HEK293 (cell line): ENCODE data around the gene CPAMD8.

Source experiments
- CTCF ChIA-PET: fragments of 350-600 bp; formaldehyde crosslinking; extraction: SDS; loops from one replicate; lab custom pipeline; 2021; ENCODE audit warnings: antibody characterized with exemption; lab: Yijun Ruan, JAX
- POLR2A ChIA-PET: fragments of 300-600 bp; formaldehyde crosslinking; extraction: SDS; loops from one replicate; lab custom pipeline; 2020; ENCODE audit warnings: antibody characterized with exemption, inconsistent platforms; lab: Yijun Ruan, JAX
- H3K27ac ChIP-seq: fragments of 200-500 bp; sonication (Bioruptor generic); 2 replicates; pipeline ENCODE4 v1.5.1; 2014; ENCODE audit warnings: low read depth, low read length, control low read depth, inconsistent platforms; ENCODE audit errors: extremely low read depth
- H3K36me3 ChIP-seq, 2 experiments: fragments of 200-500 bp in 1 of 2; sonication (Bioruptor generic) in 1 of 2; 1 replicate in 1 of 2; 2 replicates in 1 of 2; pipeline ENCODE4 v1.5.1; 2014 to 2017; ENCODE audit warnings: inconsistent platforms in 2 of 2, low read length in 2 of 2; ENCODE audit not compliant: control insufficient read depth in 2 of 2, insufficient read depth in 1 of 2
- H3K4me1 ChIP-seq: fragments of 200-500 bp; sonication (Bioruptor generic); 2 replicates; pipeline ENCODE4 v1.5.1; 2014; ENCODE audit warnings: mild to moderate bottlenecking, low read length, inconsistent platforms; ENCODE audit not compliant: control insufficient read depth, insufficient read depth
- H3K4me3 ChIP-seq: 2 replicates; pipeline ENCODE4 v1.5.1; 2011; ENCODE audit warnings: low read depth, mild to moderate bottlenecking, control low read depth, low read length, moderate library complexity
- H3K9me3 ChIP-seq: fragments of 200-500 bp; sonication (Bioruptor generic); 2 replicates; pipeline ENCODE4 v1.5.1; 2014; ENCODE audit warnings: low read depth, low read length, inconsistent platforms; ENCODE audit not compliant: control insufficient read depth, insufficient read depth
- ZBTB8A ChIP-seq: fragments of 450-650 bp; formaldehyde crosslinking; IDR thresholded peaks from 2 replicates; pipeline ENCODE4 v1.5.1; 2016; ENCODE audit warnings: missing biosample characterization, missing genetic modification characterization
- ZFP69B ChIP-seq: fragments of 450-650 bp; formaldehyde crosslinking; IDR thresholded peaks from 2 replicates; pipeline ENCODE4 v1.5.1; 2016; ENCODE audit warnings: missing biosample characterization, missing genetic modification characterization
- ZNF19 ChIP-seq: fragments of 450-650 bp; formaldehyde crosslinking; IDR thresholded peaks from 2 replicates; pipeline ENCODE4; 2016; ENCODE audit warnings: missing biosample characterization, missing genetic modification characterization, low read depth
- ZNF391 ChIP-seq: fragments of 450-650 bp; formaldehyde crosslinking; IDR thresholded peaks from 2 replicates; pipeline ENCODE4 v1.5.1; 2016; ENCODE audit warnings: low read depth, missing biosample characterization, missing genetic modification characterization, borderline replicate concordance
- ZNF560 ChIP-seq: fragments of 450-650 bp; formaldehyde crosslinking; IDR thresholded peaks from 2 replicates; pipeline ENCODE4 v1.5.1; 2017; ENCODE audit warnings: missing biosample characterization, missing genetic modification characterization, borderline replicate concordance
- ZNF654 ChIP-seq: fragments of 450-650 bp; formaldehyde crosslinking; IDR thresholded peaks from 2 replicates; pipeline ENCODE4 v1.5.1; 2016; ENCODE audit warnings: low read depth, missing biosample characterization, missing genetic modification characterization
- ZNF701 ChIP-seq: fragments of 450-650 bp; formaldehyde crosslinking; IDR thresholded peaks from 2 replicates; pipeline ENCODE4 v1.5.1; 2016; ENCODE audit warnings: missing biosample characterization, missing genetic modification characterization
- TF ChIP-seq, protein P1 (sequence below): fragments of 450-650 bp; formaldehyde crosslinking; IDR thresholded peaks from 2 replicates; pipeline ENCODE4 v1.5.1; 2016; ENCODE audit warnings: missing biosample characterization, missing genetic modification characterization, low read depth
- TF ChIP-seq, protein P2 (sequence below): fragments of 450-650 bp; formaldehyde crosslinking; IDR thresholded peaks from 2 replicates; pipeline ENCODE4 v1.5.1; 2016; ENCODE audit warnings: missing biosample characterization, missing genetic modification characterization
- TF ChIP-seq, protein P3 (sequence below): fragments of 450-650 bp; formaldehyde crosslinking; IDR thresholded peaks from 2 replicates; pipeline ENCODE4 v1.5.1; 2016; ENCODE audit warnings: missing biosample characterization, missing genetic modification characterization
- TF ChIP-seq, protein P4 (sequence below): fragments of 450-650 bp; formaldehyde crosslinking; IDR thresholded peaks from 2 replicates; pipeline ENCODE4 v1.5.1; 2016; ENCODE audit warnings: missing biosample characterization, missing genetic modification characterization, low read depth

CPAMD8 gene

DNA sequence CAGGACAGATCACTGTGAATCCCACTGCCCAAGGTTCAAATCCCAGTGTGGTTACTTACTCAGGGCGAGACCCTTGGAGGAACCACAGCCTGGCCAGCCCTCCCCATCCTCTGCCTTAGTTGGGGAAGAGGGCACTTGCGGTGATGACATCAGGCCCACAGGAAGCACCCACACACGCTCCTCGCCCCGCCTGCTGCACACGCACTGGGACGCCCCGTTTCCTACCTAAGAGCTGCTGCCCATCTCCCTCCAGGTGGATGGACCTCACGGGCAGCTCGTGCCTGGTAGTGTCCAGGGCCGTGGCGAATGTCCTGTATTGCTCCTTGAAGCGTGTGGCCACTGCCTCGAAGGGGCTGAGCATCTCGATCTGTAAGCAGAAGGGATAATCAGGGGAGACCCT is 29.0 kb upstream of the CPAMD8 start (continued):
- TF ChIP-seq, protein P1, sequence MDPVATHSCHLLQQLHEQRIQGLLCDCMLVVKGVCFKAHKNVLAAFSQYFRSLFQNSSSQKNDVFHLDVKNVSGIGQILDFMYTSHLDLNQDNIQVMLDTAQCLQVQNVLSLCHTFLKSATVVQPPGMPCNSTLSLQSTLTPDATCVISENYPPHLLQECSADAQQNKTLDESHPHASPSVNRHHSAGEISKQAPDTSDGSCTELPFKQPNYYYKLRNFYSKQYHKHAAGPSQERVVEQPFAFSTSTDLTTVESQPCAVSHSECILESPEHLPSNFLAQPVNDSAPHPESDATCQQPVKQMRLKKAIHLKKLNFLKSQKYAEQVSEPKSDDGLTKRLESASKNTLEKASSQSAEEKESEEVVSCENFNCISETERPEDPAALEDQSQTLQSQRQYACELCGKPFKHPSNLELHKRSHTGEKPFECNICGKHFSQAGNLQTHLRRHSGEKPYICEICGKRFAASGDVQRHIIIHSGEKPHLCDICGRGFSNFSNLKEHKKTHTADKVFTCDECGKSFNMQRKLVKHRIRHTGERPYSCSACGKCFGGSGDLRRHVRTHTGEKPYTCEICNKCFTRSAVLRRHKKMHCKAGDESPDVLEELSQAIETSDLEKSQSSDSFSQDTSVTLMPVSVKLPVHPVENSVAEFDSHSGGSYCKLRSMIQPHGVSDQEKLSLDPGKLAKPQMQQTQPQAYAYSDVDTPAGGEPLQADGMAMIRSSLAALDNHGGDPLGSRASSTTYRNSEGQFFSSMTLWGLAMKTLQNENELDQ (tag by site-specific recombination): no peak

DNA sequence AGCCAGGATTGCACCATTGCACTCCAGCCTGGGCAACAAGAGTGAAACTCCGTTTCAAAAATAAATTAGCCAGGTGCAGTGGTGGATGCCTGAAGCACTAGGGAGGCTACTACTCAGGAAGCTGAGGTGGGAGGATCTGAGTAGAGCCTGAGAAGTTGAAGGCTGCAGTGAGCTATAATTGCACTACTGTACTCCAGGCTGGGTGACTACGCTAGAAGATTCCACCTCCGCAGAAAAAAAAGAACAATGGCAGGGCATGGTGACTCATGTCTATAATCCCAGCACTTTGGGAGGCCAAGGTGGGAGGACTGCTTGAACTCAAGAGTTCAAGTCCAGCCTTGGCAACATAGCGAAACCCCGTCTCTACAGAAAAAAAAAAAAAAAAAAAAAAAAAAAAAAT is 28.1 kb upstream of the CPAMD8 start:
- Histone ChIP-seq H3K27ac (no peak overlapping the region), H3K4me1 (no peaks in the 10 kb centered on the region), H3K9me3 (no peaks in the 10 kb centered on the region), H3K36me3 (peaks cover 26 to 82% of the 10 kb centered on the region in 2 experiments), H3K4me3 (no peak overlapping the region)
- ChIA-PET POLR2A (interaction anchor here (0.7 kb wide), 1 partner anchor 64 kb away, joined by 3 read pairs; no protein-coding TSS in a partner anchor), CTCF (interaction anchor here (0.6 kb wide), 1 partner anchor 228 kb away, joined by 6 read pairs; no protein-coding TSS in a partner anchor)
- no peak for TF ChIP-seq ZNF391 (tag by site-specific recombination)

DNA sequence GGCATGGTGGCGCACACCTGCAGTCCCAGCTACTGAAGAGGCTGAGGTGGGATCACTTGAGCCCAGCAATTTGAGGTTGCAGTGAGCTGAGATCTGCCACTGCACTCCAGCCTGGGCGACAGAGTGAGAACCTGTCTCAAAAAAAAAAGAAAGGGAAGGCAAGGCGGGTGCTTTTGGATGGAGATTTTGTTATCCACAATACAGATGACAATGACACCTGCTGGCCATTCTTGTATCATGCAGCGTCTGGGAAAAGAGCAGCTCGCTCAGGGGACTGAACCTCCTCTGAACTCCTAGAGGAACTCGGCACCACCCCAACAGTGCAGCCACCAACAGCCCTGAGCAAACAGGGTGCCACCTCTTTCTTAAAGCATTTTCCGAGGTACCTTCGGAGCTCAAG is 25.8 kb upstream of the CPAMD8 start:
- CTCF ChIA-PET: interaction anchor here (0.6 to 1.8 kb wide), 19 partner anchors 9 to 338 kb away, joined by 3 to 12 read pairs (median 4); no protein-coding TSS in a partner anchor
- H3K27ac ChIP-seq: no peak overlapping the region
- H3K4me3 ChIP-seq: no peak overlapping the region
- no peaks in the 10 kb centered on the region for H3K4me1 ChIP-seq
- H3K9me3 ChIP-seq: no peaks in the 10 kb centered on the region
- H3K36me3 ChIP-seq: peaks cover 23 to 72% of the 10 kb centered on the region in 2 experiments
- TF ChIP-seq, protein P2, sequence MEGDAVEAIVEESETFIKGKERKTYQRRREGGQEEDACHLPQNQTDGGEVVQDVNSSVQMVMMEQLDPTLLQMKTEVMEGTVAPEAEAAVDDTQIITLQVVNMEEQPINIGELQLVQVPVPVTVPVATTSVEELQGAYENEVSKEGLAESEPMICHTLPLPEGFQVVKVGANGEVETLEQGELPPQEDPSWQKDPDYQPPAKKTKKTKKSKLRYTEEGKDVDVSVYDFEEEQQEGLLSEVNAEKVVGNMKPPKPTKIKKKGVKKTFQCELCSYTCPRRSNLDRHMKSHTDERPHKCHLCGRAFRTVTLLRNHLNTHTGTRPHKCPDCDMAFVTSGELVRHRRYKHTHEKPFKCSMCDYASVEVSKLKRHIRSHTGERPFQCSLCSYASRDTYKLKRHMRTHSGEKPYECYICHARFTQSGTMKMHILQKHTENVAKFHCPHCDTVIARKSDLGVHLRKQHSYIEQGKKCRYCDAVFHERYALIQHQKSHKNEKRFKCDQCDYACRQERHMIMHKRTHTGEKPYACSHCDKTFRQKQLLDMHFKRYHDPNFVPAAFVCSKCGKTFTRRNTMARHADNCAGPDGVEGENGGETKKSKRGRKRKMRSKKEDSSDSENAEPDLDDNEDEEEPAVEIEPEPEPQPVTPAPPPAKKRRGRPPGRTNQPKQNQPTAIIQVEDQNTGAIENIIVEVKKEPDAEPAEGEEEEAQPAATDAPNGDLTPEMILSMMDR: peak; percentile 57; the same call in 1 of the 2 replicates
- TF ChIP-seq, protein P3, sequence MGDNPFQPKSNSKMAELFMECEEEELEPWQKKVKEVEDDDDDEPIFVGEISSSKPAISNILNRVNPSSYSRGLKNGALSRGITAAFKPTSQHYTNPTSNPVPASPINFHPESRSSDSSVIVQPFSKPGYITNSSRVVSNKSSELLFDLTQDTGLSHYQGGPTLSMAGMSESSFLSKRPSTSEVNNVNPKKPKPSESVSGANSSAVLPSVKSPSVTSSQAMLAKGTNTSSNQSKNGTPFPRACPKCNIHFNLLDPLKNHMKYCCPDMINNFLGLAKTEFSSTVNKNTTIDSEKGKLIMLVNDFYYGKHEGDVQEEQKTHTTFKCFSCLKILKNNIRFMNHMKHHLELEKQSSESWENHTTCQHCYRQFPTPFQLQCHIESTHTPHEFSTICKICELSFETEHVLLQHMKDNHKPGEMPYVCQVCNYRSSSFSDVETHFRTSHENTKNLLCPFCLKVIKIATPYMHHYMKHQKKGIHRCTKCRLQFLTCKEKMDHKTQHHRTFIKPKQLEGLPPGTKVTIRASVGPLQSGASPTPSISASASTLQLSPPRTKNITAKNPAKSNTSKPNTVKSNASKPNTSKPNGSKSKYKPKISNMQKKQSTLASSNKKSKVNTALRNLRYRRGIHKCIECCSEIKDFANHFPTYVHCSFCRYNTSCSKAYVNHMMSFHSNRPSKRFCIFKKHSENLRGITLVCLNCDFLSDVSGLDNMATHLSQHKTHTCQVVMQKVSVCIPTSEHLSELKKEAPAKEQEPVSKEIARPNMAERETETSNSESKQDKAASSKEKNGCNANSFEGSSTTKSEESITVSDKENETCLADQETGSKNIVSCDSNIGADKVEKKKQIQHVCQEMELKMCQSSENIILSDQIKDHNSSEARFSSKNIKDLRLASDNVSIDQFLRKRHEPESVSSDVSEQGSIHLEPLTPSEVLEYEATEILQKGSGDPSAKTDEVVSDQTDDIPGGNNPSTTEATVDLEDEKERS (tag by site-specific recombination): no peak
- no peak for TF ChIP-seq ZNF560
- no peak for TF ChIP-seq ZFP69B
- peak; percentile 67 for TF ChIP-seq ZNF654 (tag by site-specific recombination)
- TF ChIP-seq ZNF19: no peak
- TF ChIP-seq, protein P4, sequence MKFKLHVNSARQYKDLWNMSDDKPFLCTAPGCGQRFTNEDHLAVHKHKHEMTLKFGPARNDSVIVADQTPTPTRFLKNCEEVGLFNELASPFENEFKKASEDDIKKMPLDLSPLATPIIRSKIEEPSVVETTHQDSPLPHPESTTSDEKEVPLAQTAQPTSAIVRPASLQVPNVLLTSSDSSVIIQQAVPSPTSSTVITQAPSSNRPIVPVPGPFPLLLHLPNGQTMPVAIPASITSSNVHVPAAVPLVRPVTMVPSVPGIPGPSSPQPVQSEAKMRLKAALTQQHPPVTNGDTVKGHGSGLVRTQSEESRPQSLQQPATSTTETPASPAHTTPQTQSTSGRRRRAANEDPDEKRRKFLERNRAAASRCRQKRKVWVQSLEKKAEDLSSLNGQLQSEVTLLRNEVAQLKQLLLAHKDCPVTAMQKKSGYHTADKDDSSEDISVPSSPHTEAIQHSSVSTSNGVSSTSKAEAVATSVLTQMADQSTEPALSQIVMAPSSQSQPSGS (tag by site-specific recombination): no peak
- no peak for TF ChIP-seq ZNF701 (tag by site-specific recombination)
- TF ChIP-seq ZBTB8A (tag by site-specific recombination): no peak
- POLR2A ChIA-PET: interaction anchor here (0.7 kb wide), 1 partner anchor 23 kb away, joined by 3 read pairs; the partner anchor contains the start of genes HAUS8 and MYO9B
